HG03139 (cell line): ENCODE measurements around the gene GPC5.
"Not testable (repeated sequence)": the region's sequence is repeated elsewhere in the genome, so short reads cannot be mapped to it uniquely, and the experiment has no call there.

ENCODE experiments used
- ATAC-seq: cut with Tn5 transposase; IDR thresholded peaks from one replicate; pipeline ENCODE4 v1.9.1; 2021; ENCODE audit not compliant: unreplicated experiment

GPC5 gene

GRCh38 chr13:91647361-91647990 lies 249.1 kb downstream of the GPC5 start:
- ATAC-seq, result no peak

DNA sequence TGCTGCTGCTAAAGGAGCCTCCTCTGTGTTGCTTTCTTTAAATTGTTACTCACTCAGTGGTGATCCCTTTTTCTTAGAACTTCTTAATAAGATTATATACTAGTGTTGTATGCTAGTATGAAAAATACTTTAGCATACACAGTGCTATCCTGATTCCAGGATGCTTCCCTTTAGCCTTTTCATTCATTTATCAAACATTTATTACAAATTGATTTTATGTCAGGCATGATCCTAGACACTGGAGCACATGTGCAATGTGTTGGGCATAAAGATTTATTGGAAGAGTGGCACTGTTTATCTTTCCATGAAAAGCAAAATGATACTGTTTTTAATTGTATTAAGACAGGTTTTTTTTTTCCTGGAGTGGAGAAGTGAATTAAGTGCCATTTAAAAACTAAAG lies 249.6 kb downstream of the GPC5 start:
- no peak for ATAC-seq

DNA sequence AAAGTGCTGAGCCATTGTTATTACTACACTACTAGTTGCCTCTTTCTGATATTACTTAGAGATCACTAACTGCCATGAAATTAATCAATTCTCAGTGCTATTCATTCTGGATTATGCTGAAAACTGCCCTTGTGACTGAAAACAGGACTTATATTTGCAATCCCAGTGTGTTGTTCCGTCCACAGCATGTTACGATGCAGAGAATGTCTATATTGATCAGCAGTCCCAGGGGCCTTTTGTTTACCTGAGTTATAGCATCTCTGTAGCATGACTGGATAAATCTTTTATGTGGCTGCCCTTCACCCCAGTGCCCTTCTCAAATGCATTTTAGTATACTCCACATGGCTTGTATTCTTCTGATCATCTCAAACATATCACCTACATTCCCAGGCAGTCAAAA lies 251.0 kb downstream of the GPC5 start:
- no peak for ATAC-seq

DNA sequence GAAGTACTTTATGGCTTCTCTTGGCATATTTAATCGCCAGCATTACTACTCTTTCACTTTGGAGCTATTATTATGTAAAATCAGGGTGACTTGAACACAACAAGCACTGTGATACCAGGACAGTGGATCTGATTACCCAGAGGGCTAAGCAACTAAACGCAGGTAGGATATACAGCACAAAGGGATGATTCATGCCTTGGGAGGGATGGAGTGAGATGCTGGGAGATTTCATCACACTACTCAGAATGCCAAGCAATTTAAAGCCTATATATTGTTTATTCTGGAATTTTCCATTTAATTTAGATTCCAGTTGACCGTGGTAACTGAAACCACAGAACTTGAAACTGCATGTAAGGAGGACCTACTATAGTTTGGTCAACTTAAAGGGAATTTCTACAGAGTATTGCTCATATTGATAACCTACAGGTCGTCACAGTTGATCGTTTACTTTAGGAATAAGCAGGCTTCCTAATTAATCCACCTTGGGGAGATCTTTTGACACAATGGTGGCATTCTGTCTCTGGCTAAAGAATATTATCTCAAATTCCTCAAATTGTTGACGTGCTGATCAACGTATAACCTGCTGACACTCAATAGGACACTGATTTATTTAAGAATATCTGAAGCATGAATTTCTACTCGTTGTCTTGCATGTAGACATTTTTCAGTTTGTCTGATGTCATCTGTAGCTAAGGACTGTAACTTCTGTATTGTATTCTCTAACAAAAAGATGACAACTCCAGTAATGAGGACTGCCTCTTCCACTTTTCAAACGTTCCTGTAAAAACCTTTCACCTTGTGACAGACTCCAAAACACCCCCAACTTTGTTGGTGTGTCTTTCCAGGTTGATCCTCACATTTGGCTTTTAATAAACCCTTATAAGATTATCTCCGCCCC lies 254.2 kb downstream of the GPC5 start:
- ATAC-seq, result no peak

GRCh38 chr13:91655731-91656130 lies 257.3 kb downstream of the GPC5 start:
- no peak for ATAC-seq

GRCh38 chr13:91657283-91657682 lies 258.9 kb downstream of the GPC5 start:
- no peak for ATAC-seq

GRCh38 chr13:91659256-91660075 lies 261.0 kb downstream of the GPC5 start:
- ATAC-seq, result no peak

DNA sequence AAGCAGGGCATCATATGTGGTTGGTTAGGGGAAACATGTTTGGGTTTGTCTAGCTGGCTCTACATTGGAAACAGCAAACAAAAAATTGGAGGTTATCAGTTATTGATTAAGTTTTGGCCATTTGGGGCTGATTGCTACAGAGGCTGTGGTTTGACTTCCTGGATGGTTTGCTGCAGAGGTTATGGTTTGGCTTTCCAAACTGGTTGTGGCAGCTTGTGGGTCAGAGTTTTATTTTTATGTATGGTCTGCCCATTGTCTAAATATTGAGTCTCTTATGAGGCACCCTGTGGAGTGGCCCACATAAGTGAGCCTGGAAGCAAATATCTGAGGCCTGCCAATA lies 261.6 kb downstream of the GPC5 start:
- ATAC-seq, result no peak

GRCh38 chr13:91661692-91662490 lies 263.5 kb downstream of the GPC5 start:
- no peak for ATAC-seq

DNA sequence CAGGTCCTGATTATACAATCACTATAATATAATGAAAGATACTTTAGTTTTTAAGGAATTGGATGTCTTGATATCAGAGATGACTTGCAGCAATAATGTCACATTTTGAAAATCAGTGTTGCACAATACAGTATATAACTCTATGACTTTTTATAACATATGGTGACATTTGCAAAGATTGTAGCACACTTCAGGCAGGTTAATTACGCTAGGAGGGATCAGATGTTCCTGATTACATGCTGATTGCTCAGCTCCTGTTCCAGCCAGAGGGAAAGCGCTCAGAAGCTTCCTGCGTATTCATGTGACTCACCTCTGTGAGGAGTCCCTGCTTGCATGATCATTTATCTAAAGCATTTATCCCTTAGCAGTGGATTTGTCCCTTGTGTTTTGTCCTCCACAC lies 265.6 kb downstream of the GPC5 start:
- no peak for ATAC-seq

- no peak for ATAC-seq
Observed at GRCh38 chr13:91667486-91667885, 269.1 kb downstream of the GPC5 start.

GRCh38 chr13:91668866-91669495 lies 270.6 kb downstream of the GPC5 start:
- no peak for ATAC-seq

DNA sequence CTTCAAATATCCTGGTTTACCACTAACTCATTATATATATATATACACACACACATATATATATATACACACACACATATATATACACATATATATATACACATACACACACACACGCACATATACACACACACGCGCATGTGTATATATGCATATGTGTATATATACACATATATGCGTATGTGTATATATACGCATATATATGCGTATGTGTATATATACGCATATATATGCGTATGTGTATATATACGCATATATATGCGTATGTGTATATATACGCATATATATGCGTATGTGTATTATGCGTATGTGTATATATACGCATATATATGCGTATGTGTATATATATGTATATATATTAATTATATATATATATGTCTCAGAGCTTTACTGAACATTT lies 275.9 kb downstream of the GPC5 start:
- not testable (repeated sequence) for ATAC-seq

DNA sequence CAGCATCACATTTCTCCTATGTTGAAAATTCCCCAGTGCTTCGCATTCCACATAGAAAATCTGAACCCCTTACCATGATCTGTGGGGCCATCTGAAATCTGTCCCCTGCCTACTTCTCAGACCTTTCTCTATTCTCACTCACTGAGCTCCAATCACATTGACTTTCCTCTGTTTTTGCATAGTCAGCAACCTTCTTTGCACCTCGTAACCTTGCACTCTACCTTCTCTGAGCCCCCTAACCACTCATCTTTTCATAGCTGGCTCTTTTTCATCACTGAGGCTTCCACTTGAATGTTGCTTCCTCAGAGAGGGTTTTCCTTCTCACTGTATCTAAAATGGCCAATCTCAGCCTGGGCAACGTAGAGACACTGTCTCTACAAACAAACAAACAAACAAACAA lies 286.3 kb downstream of the GPC5 start:
- no peak for ATAC-seq

- no peak for ATAC-seq
Observed at GRCh38 chr13:91690944-91691343, 292.5 kb downstream of the GPC5 start.

DNA sequence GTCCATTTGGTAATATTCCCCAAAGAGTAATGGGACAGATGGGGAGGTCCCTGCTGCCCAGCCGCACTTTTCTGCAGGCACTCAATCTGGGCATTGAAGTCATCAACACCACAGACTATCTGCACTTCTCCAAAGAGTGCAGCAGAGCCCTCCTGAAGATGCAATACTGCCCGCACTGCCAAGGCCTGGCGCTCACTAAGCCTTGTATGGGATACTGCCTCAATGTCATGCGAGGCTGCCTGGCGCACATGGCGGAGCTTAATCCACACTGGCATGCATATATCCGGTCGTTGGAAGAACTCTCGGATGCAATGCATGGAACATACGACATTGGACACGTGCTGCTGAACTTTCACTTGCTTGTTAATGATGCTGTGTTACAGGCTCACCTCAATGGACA lies 295.0 kb downstream of the GPC5 start:
- no peak for ATAC-seq

DNA sequence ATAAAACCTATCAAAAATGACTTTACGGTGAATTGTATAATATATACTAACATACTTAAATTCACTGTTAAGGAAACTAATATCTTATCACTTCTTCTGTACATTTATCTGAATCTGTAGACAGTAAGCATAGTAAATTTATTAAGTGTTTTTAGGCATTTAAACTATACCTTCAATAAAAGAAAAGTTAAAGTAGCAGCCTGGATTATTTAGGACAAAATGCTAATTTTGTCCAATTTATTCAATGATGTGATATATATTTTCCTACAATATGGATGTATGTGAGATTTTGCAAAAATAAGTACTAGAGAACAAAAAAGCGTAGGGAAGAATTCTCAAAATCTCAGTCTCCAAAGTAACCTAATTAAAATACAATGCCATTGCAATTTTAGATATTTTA lies 299.9 kb downstream of the GPC5 start:
- no peak for ATAC-seq

DNA sequence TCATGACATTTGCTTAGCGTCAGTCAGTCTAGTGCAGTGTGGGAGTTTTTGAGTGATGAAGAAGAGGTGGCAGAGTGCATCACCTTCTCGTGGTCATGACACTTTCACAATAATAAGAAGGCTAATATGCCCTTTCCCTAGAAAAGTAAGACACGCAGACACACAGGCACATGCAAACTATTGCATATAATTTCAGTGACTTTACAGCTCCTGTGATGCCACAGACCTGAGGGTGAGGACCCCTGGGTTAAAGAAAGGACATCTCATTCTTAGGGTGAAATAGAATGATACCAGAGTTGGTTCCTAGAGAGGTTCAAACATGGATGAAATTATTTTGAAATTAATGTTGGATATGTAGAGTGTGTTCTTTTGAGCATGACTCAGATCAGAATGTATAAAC lies 300.3 kb downstream of the GPC5 start:
- ATAC-seq, result no peak

DNA sequence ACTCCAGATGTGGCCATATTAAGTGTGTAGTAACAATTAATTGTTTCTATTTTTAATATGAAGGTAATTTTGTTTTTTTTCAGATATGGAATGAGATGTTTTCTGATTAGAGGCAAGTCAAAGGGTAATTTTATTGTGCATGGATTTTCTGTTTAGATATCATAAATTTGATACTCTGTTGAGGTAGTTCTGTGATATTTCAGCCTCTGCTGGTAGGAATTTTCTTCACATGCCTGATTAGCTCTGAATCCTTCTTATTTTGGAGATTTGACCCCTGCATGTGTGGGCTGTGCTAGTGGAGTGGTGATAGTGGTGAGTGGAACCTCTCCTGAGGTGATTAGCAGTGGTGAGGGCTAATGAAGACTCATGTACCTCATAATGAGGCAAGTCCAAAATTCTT lies 301.4 kb downstream of the GPC5 start:
- ATAC-seq, result no peak

DNA sequence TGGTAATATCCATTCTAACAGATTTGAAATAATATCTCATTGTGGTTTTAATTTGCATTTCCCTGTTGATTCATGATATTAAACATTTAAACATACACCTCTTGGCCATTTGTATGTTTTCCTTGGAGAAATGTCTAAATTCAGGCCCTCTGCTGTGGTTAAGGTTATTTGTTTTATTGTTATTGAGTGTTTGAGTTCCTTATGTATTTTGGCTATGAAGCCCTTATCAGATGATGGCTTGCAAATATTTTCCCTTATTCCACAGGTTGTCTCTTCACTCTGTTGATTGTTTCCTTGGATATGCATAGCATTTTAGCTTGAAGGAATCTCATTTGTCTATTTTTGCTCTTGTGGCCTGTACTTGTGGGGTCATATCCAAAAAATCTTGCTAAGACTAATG lies 303.6 kb downstream of the GPC5 start:
- ATAC-seq, result no peak

DNA sequence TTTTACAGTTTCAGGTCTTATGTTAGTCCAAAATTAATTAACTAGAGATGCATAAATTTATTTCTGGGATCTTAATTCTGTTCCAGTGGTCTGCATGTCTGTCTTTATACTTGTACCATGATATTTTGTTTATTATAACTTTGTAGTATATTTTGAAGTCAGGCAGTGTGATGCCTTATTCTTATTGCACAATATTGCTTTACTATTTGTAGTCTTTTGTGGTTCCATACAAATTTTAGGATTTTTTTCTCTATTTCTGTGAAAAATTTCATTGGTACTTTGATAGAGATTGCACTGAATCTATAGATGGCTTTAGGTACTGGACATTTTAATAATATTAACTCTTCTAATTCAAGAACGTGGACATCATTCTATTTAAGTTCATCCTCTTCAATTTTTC lies 304.0 kb downstream of the GPC5 start:
- no peak for ATAC-seq
